ENCODE results near the gene UBE2E2.

UBE2E2 gene

DNA sequence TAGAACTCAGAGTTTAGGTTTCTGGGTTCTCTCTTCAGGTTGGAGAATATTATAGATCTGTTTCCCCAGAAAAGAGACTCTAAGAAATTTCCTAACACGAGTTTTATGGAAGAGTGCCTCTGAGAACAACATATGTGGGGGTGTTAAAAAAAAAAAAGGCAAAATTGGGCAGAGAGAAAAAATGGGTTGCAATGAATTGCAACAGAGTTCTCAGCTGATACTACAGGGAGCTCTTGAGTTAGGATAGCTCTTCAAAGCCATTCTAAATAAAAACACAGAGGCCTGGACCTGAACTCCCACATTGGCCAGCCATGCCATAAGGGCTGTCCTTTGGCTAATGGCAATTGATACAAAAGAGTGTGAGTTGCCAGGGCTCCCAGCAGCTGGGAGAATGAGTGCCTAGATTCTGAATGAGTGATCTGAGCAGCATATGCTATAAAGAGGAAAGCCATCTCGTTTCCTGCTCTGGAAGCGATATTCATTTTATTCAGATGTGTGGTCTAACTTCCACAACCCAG, 20.1 kb upstream of the UBE2E2 start:
- ATAC-seq: no peak
- no peak for TF ChIP-seq ISL1 (CRISPR knock-in tag; IDR thresholded peaks at IDR 0.05)
- TF ChIP-seq GLIS3 (CRISPR knock-in tag; IDR thresholded peaks at IDR 0.05): no peak
- TF ChIP-seq OSR1 (CRISPR knock-in tag; IDR thresholded peaks at IDR 0.05): no peak
- TF ChIP-seq SNAI2 (CRISPR knock-in tag; IDR thresholded peaks at IDR 0.05): no peak
- TF ChIP-seq ZNF565 (CRISPR knock-in tag; conservative IDR thresholded peaks at IDR 0.05; ENCODE audit: low read depth): no peak
- no peak for TF ChIP-seq CSRNP3 (CRISPR knock-in tag; IDR thresholded peaks at IDR 0.05)
- TF ChIP-seq ZFP30 (CRISPR knock-in tag; IDR thresholded peaks at IDR 0.05): no peak
- TF ChIP-seq TCF4 (CRISPR knock-in tag; IDR thresholded peaks at IDR 0.05; ENCODE audit: borderline replicate concordance): no peak
- no peak for TF ChIP-seq BACH2 (CRISPR knock-in tag; IDR thresholded peaks at IDR 0.05; ENCODE audit: borderline replicate concordance)
- TF ChIP-seq TOX (CRISPR knock-in tag; IDR thresholded peaks at IDR 0.05; ENCODE audit: borderline replicate concordance): no peak
- TF ChIP-seq ZNF70 (CRISPR knock-in tag; IDR thresholded peaks at IDR 0.05): no peak
- no peak for TF ChIP-seq ARNTL (CRISPR knock-in tag; IDR thresholded peaks at IDR 0.05; ENCODE audit: borderline replicate concordance, low read depth)
- TF ChIP-seq TSHZ2 (CRISPR knock-in tag; IDR thresholded peaks at IDR 0.05): no peak
- no peak for TF ChIP-seq RARB (CRISPR knock-in tag; IDR thresholded peaks at IDR 0.05)
- no peak for TF ChIP-seq ZFP3 (CRISPR knock-in tag; IDR thresholded peaks at IDR 0.05)
- no peak for TF ChIP-seq ZC3H10 (CRISPR knock-in tag; IDR thresholded peaks at IDR 0.05)
- TF ChIP-seq POU6F1 (CRISPR knock-in tag; IDR thresholded peaks at IDR 0.05; ENCODE audit: borderline replicate concordance, low read depth): no peak
- no peak for TF ChIP-seq CSDC2 (CRISPR knock-in tag; IDR thresholded peaks at IDR 0.05)
- TF ChIP-seq PPARA (CRISPR knock-in tag; IDR thresholded peaks at IDR 0.05; ENCODE audit: borderline replicate concordance): no peak

DNA sequence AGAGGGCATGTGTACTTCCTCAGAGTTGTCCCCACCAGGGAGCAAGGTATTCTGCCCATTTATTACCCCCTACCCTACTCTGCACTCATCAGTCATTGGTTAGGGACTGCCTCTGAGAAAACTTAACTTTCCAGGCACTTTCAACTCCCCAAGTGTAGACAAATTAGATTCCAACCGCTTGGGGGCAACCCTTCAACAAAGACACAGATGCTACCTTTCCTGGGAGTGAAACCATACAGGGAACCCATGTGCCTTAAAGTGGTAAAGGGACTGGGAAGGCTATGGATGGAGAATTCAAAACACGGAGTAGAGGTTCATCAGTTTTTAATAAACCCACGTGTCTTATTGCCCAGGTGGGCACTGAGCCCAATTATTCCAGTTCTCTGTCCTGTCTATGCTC, 19.4 kb upstream of the UBE2E2 start:
- TF ChIP-seq ZNF70 (CRISPR knock-in tag; IDR thresholded peaks at IDR 0.05): no peak
- no peak for TF ChIP-seq TSHZ2 (CRISPR knock-in tag; IDR thresholded peaks at IDR 0.05)
- no peak for TF ChIP-seq ISL1 (CRISPR knock-in tag; IDR thresholded peaks at IDR 0.05)
- no peak for TF ChIP-seq ZFP3 (CRISPR knock-in tag; IDR thresholded peaks at IDR 0.05)
- TF ChIP-seq TCF4 (CRISPR knock-in tag; IDR thresholded peaks at IDR 0.05; ENCODE audit: borderline replicate concordance): no peak
- TF ChIP-seq CSDC2 (CRISPR knock-in tag; IDR thresholded peaks at IDR 0.05): no peak
- peak; percentile 96 for ATAC-seq

- TF ChIP-seq GLIS3 (CRISPR knock-in tag; IDR thresholded peaks at IDR 0.05): no peak
These were observed 17.3 kb upstream of the UBE2E2 start for GRCh38 chr3:23185861-23186260.

DNA sequence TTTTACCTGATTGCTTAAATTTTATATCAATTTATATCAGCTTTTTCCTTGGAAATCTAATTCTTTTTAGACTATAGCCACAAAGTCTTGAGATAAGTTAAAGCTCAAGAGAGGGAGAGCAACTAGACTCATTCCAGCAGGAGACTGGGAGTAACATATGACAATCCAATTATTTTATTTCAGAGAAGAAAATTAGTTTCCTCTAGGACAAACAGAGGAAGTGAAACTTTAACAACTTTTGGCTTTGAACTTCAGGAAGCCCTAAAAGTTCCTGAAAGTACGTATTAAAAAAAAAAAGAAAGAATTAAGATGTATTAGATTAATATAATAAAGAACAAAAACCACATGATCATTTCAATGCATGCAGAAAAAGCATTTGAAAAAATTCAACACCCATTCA, 13.9 kb upstream of the UBE2E2 start:
- TF ChIP-seq PPARA (CRISPR knock-in tag; IDR thresholded peaks at IDR 0.05; ENCODE audit: borderline replicate concordance) (no peak), RARB (CRISPR knock-in tag; IDR thresholded peaks at IDR 0.05) (no peak), CREB5 (CRISPR knock-in tag; IDR thresholded peaks at IDR 0.05; ENCODE audit: low read depth) (no peak), ZFP30 (CRISPR knock-in tag; IDR thresholded peaks at IDR 0.05) (no peak), CSDC2 (CRISPR knock-in tag; IDR thresholded peaks at IDR 0.05) (no peak), POU6F1 (CRISPR knock-in tag; IDR thresholded peaks at IDR 0.05; ENCODE audit: borderline replicate concordance, low read depth) (no peak)
- TF ChIP-seq, protein P1, sequence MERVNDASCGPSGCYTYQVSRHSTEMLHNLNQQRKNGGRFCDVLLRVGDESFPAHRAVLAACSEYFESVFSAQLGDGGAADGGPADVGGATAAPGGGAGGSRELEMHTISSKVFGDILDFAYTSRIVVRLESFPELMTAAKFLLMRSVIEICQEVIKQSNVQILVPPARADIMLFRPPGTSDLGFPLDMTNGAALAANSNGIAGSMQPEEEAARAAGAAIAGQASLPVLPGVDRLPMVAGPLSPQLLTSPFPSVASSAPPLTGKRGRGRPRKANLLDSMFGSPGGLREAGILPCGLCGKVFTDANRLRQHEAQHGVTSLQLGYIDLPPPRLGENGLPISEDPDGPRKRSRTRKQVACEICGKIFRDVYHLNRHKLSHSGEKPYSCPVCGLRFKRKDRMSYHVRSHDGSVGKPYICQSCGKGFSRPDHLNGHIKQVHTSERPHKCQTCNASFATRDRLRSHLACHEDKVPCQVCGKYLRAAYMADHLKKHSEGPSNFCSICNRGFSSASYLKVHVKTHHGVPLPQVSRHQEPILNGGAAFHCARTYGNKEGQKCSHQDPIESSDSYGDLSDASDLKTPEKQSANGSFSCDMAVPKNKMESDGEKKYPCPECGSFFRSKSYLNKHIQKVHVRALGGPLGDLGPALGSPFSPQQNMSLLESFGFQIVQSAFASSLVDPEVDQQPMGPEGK (CRISPR knock-in tag; IDR thresholded peaks at IDR 0.05; ENCODE audit: borderline replicate concordance): no peak

More at GRCh38 chr3:23185861-23186260, 17.3 kb upstream of the UBE2E2 start:
- no peak for ATAC-seq

More for the DNA sequence above, 13.9 kb upstream of the UBE2E2 start:
- no peak for ATAC-seq
